DOHH2 (cell line): ENCODE measurements around the gene EIF4B.

Experiments
- H3F3A ChIP-seq: fragments of 200-600 bp; sonication (generic), shearing (Covaris generic); 2 replicates; pipeline ENCODE4 v1.6.0; 2016; ENCODE audit warnings: antibody characterized with exemption, mild to moderate bottlenecking; ENCODE audit not compliant: control insufficient read depth, insufficient read depth
- H3K27ac ChIP-seq: fragments of 200-600 bp; sonication (generic); 2 replicates; pipeline ENCODE4 v1.5.1; 2014; ENCODE audit warnings: low read depth, mild to moderate bottlenecking, low read length, moderate library complexity
- H3K27me3 ChIP-seq: fragments of 200-600 bp; sonication (generic); 2 replicates; pipeline ENCODE4 v1.6.1; 2014; ENCODE audit warnings: mild to moderate bottlenecking, low read length, mixed read lengths; ENCODE audit not compliant: control insufficient read depth
- H3K36me3 ChIP-seq: fragments of 200-600 bp; sonication (generic); 2 replicates; pipeline ENCODE4 v1.6.1; 2014; ENCODE audit warnings: mild to moderate bottlenecking, low read length, moderate library complexity, mixed read lengths; ENCODE audit not compliant: control insufficient read depth
- H3K4me1 ChIP-seq: fragments of 200-600 bp; sonication (generic); 2 replicates; pipeline ENCODE4 v1.6.1; 2014; ENCODE audit warnings: mild to moderate bottlenecking, low read length, mixed read lengths; ENCODE audit not compliant: control insufficient read depth
- H3K4me2 ChIP-seq: fragments of 200-600 bp; sonication (generic); 2 replicates; pipeline ENCODE4 v1.6.0; 2014; ENCODE audit warnings: mild to moderate bottlenecking, low read length, moderate library complexity
- H3K4me3 ChIP-seq: fragments of 200-600 bp; sonication (generic); 2 replicates; pipeline ENCODE4 v1.5.1; 2014; ENCODE audit warnings: mild to moderate bottlenecking, low read length, mixed read lengths
- H3K79me2 ChIP-seq: fragments of 200-600 bp; sonication (generic); 2 replicates; pipeline ENCODE4 v1.6.1; 2014; ENCODE audit warnings: mild to moderate bottlenecking, low read length, mixed read lengths; ENCODE audit not compliant: control insufficient read depth
- H3K9me2 ChIP-seq: fragments of 200-600 bp; sonication (generic); replicated peaks from 2 replicates; pipeline ENCODE4 v1.6.1; 2014; ENCODE audit warnings: mild to moderate bottlenecking, low read length, mixed read lengths; ENCODE audit not compliant: control insufficient read depth
- H3K9me3 ChIP-seq: fragments of 200-600 bp; sonication (generic); 2 replicates; pipeline ENCODE4 v1.6.1; 2014; ENCODE audit warnings: antibody characterized with exemption, low read length, mixed read lengths; ENCODE audit not compliant: control insufficient read depth, insufficient read depth
- H4K20me1 ChIP-seq: fragments of 200-600 bp; sonication (generic); 2 replicates; pipeline ENCODE4 v1.6.0; 2014; ENCODE audit warnings: low read depth, mild to moderate bottlenecking, antibody characterized with exemption, low read length, moderate library complexity; ENCODE audit not compliant: control insufficient read depth, insufficient read depth
- EZH2phosphoT487 ChIP-seq: fragments of 200-600 bp; sonication (generic); IDR thresholded peaks from 2 replicates; pipeline ENCODE4 v1.6.1; 2017; ENCODE audit warnings: borderline replicate concordance, mild to moderate bottlenecking, antibody characterized with exemption, low read length, moderate library complexity, mixed read lengths
- TF ChIP-seq, protein P1 (sequence below): fragments of 200-600 bp; sonication (generic); IDR thresholded peaks from one replicate; pipeline ENCODE4 v1.5.1; 2014; ENCODE audit warnings: antibody characterized with exemption, mild to moderate bottlenecking, low read depth, low read length; ENCODE audit not compliant: poor library complexity, severe bottlenecking

Gene EIF4B

DNA sequence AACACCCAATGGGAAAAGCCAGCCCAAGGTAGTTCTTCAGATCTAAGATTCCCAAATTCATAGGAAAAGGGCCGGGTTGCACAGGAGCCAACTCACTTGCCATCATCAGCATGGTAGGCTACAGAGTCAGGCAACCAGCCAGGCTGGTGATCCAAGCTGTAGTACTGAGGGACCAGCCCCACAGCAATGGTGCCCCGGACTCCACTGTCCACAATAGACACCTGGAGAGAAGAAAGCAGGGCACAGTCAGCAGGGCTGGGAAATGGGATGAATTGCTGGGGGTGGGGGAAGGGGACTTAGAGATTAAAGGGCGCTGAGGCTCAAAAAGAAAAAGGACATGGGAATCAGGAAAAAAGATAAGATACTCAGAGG lies 68.7 kb downstream of the EIF4B start:
- Histone ChIP-seq H3K9me3 (no peaks in the 10 kb centered on the region), H3K79me2 (peaks cover 18% of the 10 kb centered on the region), H3K27me3 (no peaks in the 10 kb centered on the region), H3K9me2 (no peaks in the 10 kb centered on the region), H3K4me2 (no peak overlapping the region), H3K27ac (no peak overlapping the region), H3K4me3 (no peak overlapping the region), H3F3A (no peaks in the 10 kb centered on the region), H3K4me1 (peaks cover 27% of the 10 kb centered on the region), H3K36me3 (peaks cover 37% of the 10 kb centered on the region), H4K20me1 (no peaks in the 10 kb centered on the region)
- TF ChIP-seq, protein P1, sequence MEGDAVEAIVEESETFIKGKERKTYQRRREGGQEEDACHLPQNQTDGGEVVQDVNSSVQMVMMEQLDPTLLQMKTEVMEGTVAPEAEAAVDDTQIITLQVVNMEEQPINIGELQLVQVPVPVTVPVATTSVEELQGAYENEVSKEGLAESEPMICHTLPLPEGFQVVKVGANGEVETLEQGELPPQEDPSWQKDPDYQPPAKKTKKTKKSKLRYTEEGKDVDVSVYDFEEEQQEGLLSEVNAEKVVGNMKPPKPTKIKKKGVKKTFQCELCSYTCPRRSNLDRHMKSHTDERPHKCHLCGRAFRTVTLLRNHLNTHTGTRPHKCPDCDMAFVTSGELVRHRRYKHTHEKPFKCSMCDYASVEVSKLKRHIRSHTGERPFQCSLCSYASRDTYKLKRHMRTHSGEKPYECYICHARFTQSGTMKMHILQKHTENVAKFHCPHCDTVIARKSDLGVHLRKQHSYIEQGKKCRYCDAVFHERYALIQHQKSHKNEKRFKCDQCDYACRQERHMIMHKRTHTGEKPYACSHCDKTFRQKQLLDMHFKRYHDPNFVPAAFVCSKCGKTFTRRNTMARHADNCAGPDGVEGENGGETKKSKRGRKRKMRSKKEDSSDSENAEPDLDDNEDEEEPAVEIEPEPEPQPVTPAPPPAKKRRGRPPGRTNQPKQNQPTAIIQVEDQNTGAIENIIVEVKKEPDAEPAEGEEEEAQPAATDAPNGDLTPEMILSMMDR, result no peak
- no peak for TF ChIP-seq EZH2phosphoT487

GRCh38 chr12:53076461-53076860 lies 70.2 kb downstream of the EIF4B start:
- Histone ChIP-seq H3K4me1 (peaks cover 28% of the 10 kb centered on the region), H3K9me3 (no peaks in the 10 kb centered on the region), H3K27me3 (no peaks in the 10 kb centered on the region), H3F3A (no peaks in the 10 kb centered on the region), H3K79me2 (peaks cover 18% of the 10 kb centered on the region), H4K20me1 (no peaks in the 10 kb centered on the region), H3K36me3 (peaks cover 35% of the 10 kb centered on the region), H3K4me2 (no peak overlapping the region), H3K27ac (no peak overlapping the region), H3K9me2 (no peaks in the 10 kb centered on the region), H3K4me3 (no peak overlapping the region)
- TF ChIP-seq, protein P1, result no peak
- TF ChIP-seq EZH2phosphoT487, result no peak

DNA sequence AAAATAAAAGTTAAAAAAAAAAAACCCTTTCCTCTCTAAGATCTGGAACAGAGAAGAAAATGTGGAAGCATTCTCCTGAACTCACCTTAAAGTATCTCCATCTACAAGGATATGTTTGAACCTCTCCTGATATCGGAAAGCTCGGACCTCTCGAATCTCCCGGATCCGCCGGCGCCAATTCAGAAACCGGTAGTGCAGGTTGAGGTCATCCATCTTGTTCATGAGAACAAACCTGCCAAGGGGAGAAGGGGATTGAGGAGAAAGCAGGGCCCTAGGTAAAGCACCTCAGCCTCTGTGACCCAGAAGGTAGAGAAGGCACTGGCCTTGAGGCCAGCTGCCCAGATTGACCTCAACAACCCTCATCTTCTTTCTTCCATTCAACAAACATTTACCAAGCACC lies 70.8 kb downstream of the EIF4B start:
- peaks cover 35% of the 10 kb centered on the region for H3K36me3 ChIP-seq
- H3K27me3 ChIP-seq, result no peaks in the 10 kb centered on the region
- H3K4me2 ChIP-seq, result no peak overlapping the region
- peaks cover 25% of the 10 kb centered on the region for H3K4me1 ChIP-seq
- TF ChIP-seq, protein P1, result no peak
- no peak for TF ChIP-seq EZH2phosphoT487
- no peaks in the 10 kb centered on the region for H4K20me1 ChIP-seq
- no peak overlapping the region for H3K27ac ChIP-seq
- no peaks in the 10 kb centered on the region for H3K9me3 ChIP-seq
- no peaks in the 10 kb centered on the region for H3F3A ChIP-seq
- H3K4me3 ChIP-seq, result no peak overlapping the region
- peaks cover 18% of the 10 kb centered on the region for H3K79me2 ChIP-seq
- no peaks in the 10 kb centered on the region for H3K9me2 ChIP-seq
